ENCODE data around the gene SCT.

The SCT gene

DNA sequence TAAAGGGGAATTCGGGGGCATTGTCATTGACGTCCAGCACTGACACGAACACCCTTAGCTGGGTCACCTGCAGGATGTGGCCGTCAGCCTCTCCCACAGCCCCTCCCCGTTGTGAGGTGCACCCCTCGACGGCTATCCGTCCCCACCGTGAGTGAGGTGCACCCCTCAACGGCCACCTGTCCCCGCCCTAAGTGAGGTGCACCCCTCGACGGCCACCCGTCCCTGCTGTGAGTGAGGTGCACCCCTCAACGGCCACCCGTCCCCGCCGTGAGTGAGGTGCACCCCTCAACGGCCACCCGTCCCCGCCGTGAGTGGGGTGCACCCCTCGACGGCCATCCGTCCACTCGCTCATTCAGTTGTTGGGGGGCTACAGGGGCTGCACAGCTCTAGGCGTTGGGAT is 5.1 kb downstream of the SCT start:
- no peak overlapping the region for H3K4me3 ChIP-seq (ENCODE audit: low read length)
- DNase-seq (ENCODE audit: low read depth): no peak
- TF ChIP-seq, protein P1, sequence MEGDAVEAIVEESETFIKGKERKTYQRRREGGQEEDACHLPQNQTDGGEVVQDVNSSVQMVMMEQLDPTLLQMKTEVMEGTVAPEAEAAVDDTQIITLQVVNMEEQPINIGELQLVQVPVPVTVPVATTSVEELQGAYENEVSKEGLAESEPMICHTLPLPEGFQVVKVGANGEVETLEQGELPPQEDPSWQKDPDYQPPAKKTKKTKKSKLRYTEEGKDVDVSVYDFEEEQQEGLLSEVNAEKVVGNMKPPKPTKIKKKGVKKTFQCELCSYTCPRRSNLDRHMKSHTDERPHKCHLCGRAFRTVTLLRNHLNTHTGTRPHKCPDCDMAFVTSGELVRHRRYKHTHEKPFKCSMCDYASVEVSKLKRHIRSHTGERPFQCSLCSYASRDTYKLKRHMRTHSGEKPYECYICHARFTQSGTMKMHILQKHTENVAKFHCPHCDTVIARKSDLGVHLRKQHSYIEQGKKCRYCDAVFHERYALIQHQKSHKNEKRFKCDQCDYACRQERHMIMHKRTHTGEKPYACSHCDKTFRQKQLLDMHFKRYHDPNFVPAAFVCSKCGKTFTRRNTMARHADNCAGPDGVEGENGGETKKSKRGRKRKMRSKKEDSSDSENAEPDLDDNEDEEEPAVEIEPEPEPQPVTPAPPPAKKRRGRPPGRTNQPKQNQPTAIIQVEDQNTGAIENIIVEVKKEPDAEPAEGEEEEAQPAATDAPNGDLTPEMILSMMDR (IDR thresholded peaks at IDR 0.05; ENCODE audit: insufficient read depth, low read depth, low read length, missing control alignments): no peak

DNA sequence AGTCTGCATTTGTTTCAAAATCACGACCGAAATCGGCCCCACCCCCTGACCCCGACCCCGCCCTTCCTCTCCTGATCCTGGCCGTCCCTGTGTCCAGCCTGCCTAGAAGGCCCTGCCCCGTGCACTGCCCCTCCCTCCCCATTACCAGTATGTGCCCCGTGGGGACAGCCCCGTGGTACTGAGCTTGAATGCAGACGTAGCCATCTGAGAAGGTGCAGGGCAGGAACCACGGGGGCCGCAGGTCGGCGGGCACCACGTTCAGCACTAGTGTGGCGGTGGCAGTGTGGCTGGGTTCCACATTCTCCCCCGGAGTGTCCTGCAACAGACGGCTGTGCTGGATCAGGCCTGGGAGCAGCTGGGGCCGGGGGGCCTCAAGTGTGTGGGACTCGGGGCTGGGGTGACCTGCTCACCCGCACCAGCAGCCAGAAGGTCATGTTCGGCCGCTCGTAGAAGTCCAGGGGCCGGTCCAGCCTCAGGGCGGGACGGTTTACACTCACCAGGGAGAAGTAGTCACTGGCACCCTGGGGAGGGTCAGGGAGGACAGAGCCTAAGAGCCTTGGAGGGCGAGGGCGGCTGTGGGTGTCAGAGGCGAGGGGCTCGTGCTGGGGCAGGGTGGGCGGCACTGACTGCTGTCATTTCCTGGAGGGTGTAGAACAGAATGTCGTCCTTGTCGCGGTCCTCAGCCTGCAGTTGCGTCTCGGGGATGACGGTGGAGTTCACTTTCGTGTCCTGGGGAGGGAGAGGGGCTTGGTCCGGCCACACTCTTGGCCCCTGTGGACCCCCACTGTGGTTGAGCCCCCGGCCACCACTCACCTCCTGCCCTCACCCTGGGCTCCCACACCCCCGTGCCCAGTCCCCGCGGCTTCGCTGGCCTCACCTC is 5.8 kb downstream of the SCT start:
- no peak for DNase-seq (ENCODE audit: low read depth)
- TF ChIP-seq, protein P1 (IDR thresholded peaks at IDR 0.05; ENCODE audit: insufficient read depth, low read depth, low read length, missing control alignments): no peak
- H3K4me3 ChIP-seq (ENCODE audit: low read length): no peak overlapping the region

DNA sequence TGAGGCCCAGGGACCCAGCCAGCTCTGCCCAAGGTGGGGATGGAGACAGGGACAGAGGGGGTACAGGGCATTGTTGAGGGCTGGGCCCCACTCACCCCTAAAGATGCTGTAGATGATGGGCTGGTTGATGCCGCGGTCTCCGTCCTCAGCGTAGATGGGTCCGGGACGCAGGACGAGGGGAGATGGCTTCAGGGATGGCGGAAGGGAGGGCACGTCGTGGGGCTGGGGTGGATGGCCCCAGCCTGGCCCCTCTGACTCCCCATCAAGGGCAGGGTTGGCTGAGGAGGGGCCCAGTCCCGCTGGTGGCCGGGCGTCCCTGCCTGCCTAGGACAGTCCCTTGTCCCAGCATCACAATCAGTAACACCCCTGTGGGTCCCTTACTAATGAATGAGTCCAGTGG is 6.8 kb downstream of the SCT start:
- H3K4me3 ChIP-seq (ENCODE audit: low read length): no peak overlapping the region
- TF ChIP-seq, protein P1 (IDR thresholded peaks at IDR 0.05; ENCODE audit: insufficient read depth, low read depth, low read length, missing control alignments): no peak
- DNase-seq (ENCODE audit: low read depth): no peak

DNA sequence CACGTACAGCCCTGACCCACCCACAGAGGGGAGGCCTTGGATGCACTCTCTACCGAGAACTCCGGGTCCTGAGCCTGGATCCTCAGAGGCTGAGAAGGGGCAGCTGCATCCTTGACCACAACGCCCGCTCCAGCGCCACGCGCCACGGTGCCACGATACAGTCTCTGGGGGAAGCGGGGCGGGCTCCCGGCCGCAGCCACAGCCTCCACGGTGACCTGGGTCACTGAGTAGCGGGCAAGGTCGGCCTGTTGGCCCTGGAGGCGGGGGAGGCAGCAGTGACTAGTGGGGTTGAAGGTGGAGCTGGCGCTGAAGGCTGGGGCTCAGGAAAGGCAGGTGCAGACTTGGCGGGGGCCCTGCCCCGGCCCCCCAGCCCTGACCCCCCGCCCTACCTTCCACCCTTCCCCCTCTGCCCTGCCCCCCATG is 7.3 kb downstream of the SCT start:
- DNase-seq (ENCODE audit: low read depth): no peak
- no peak overlapping the region for H3K4me3 ChIP-seq (ENCODE audit: low read length)
- TF ChIP-seq, protein P1 (IDR thresholded peaks at IDR 0.05; ENCODE audit: insufficient read depth, low read depth, low read length, missing control alignments): no peak

DNA sequence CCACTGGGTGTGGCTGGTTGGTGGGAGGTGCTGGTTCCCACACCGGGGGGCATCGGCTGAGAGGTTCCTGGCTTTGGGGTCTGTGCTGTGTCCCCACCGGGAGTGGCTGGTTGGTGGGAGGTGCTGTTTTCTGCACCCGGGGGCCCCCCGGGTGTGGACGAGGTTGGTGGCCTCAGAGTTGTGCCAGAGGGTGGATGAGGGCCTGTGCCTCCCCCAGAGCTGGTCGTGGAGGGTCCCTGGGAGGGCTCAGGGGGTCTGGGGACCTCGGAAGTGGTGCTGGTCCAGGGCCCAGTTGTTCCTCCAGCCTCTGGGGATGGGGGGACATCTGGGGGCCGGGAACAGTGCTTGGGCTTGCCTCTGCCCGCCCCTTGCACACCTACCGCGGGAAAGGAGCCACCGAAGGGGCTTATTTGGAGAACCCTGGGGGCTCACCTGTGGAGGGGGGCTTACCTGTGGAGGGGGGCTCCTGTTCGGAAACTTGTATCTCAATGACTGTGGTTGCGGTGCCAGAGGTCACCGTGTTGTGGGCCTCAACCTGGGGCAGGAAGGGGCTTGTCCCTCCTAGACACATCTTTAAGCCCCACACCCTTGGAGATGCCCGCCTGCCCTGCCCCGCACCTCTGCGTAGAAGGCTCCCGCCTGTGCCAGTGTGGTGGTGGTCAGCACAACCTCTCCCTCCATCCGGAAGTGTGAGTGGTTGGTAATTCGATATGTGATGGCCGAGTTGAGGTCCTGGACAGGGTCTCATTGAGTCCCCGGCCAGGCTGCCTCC is 7.9 kb downstream of the SCT start:
- H3K4me3 ChIP-seq (ENCODE audit: low read length): no peak overlapping the region
- DNase-seq (ENCODE audit: low read depth): no peak
- TF ChIP-seq, protein P1 (IDR thresholded peaks at IDR 0.05; ENCODE audit: insufficient read depth, low read depth, low read length, missing control alignments): no peak

DNA sequence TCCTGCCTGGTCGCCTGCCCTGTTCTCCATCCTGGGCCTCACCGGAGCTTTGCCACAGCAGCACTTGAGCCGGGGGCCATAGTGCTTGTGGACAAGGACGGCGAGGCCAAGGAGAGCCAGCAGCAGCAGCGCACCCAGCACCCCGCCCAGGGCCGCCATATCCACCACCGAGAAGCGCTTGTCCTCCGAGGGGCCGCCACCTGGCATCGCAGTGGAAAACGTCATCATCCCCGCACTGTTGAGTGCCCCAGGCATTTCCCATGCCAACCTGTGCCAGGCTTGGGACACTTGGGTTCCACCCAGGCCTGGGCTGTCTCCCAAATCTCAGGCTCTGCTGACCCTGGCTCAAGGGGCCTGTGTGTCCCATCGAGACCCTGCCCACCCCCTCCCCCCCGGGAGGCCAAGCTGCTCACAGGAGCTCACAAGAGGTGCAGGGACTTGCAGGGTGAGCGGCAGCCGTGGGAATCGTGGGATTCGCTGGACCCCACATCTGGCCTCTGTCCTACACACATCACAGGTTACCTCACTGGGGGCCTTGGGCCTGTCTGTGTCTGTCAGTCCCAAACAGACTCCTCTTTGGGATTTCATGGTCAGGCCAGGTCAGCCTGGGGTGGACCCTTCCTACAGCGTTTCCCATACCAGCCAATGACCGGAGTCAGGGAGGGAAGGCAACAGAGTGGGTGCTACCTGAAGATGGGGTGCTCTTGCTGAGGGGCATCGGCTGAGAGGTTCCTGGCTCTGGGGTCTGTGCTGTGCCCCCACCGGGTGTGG is 8.9 kb downstream of the SCT start:
- H3K4me3 ChIP-seq (ENCODE audit: low read length): no peak overlapping the region
- no peak for DNase-seq (ENCODE audit: low read depth)
- TF ChIP-seq, protein P1 (IDR thresholded peaks at IDR 0.05; ENCODE audit: insufficient read depth, low read depth, low read length, missing control alignments): no peak

Data from epithelial cell of esophagus (primary cell).